Measurements from ENCODE around the gene CCDC200.

DNA sequence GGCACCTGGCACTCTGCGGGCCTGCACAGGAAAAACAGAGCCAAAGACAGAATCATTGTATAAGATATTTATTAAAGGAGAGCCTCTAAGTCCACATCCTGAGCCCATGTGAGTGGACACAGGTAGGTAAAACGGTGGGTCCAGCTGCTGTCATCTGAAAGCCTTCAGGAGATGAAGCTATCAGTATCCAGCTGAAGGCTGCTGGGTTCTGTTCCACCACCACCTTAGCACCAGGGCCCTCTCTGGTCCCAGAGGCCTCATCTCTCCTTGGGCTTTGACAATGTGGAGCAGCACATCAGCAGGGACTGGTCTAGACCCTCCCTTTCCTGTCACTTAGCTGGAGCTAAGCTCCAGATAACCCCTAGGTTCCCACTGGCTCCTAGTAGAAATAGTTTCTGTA is 9.4 kb downstream of the CCDC200 start:
- TF ChIP-seq, protein P1, sequence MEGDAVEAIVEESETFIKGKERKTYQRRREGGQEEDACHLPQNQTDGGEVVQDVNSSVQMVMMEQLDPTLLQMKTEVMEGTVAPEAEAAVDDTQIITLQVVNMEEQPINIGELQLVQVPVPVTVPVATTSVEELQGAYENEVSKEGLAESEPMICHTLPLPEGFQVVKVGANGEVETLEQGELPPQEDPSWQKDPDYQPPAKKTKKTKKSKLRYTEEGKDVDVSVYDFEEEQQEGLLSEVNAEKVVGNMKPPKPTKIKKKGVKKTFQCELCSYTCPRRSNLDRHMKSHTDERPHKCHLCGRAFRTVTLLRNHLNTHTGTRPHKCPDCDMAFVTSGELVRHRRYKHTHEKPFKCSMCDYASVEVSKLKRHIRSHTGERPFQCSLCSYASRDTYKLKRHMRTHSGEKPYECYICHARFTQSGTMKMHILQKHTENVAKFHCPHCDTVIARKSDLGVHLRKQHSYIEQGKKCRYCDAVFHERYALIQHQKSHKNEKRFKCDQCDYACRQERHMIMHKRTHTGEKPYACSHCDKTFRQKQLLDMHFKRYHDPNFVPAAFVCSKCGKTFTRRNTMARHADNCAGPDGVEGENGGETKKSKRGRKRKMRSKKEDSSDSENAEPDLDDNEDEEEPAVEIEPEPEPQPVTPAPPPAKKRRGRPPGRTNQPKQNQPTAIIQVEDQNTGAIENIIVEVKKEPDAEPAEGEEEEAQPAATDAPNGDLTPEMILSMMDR (IDR thresholded peaks at IDR 0.05): no peak
- no peak for TF ChIP-seq EZH2 (IDR thresholded peaks at IDR 0.05)
